K562 (cell line): ENCODE results near the gene MRPL11. TPM values are rescaled to one million over a fixed set of nuclear protein-coding genes. Genes with fewer than 3 reads are reported as not detected.

ENCODE experiments used
- CHD4 ChIP-seq: fragments of 200-600 bp; sonication (generic); IDR thresholded peaks from 3 replicates; pipeline ENCODE4 v1.6.1; 2012; ENCODE audit warnings: low read depth, mild to moderate bottlenecking, mixed read lengths, low read length, inconsistent platforms; ENCODE audit not compliant: insufficient read depth, insufficient replicate concordance, poor library complexity, severe bottlenecking
- FOXA3 ChIP-seq, 2 experiments: fragments of 450-650 bp in 1 of 2; sonication (generic) in 1 of 2; formaldehyde crosslinking; IDR thresholded peaks in 1 of 2; conservative IDR thresholded peaks in 1 of 2; 2 replicates each; pipeline versions ENCODE4 v1.4.0 to v1.8.0; 2020 to 2022; ENCODE audit warnings: mild to moderate bottlenecking in 2 of 2, missing genetic modification reagents in 1 of 2
- IFI16 ChIP-seq: fragments of 250-450 bp; sonication (Bioruptor Pico); IDR thresholded peaks from 2 replicates; pipeline ENCODE4 v2.1.2; 2022; ENCODE audit warnings: mild to moderate bottlenecking, inconsistent platforms
- MAZ ChIP-seq, 2 experiments: fragments of 450-650 bp in 1 of 2; sonication (generic) in 1 of 2; formaldehyde crosslinking; IDR thresholded peaks in 1 of 2; conservative IDR thresholded peaks in 1 of 2; 2 replicates each; pipeline versions ENCODE4 v1.4.0 to v1.5.0; 2020; ENCODE audit warnings: mild to moderate bottlenecking in 1 of 2, missing genetic modification reagents in 1 of 2
- MEIS2 ChIP-seq: fragments of 450-650 bp; IDR thresholded peaks from 2 replicates; pipeline ENCODE4 v1.6.1; 2014; ENCODE audit warnings: mild to moderate bottlenecking; ENCODE audit not compliant: partially characterized antibody
- MTA2 ChIP-seq: fragments of 450-650 bp; IDR thresholded peaks from 2 replicates; pipeline ENCODE4 v1.6.1; 2016; ENCODE audit warnings: low read depth
- PHTF2 ChIP-seq: fragments of 250-450 bp; sonication (Bioruptor Pico); IDR thresholded peaks from 2 replicates; pipeline ENCODE4 v1.5.0; 2021; ENCODE audit warnings: mild to moderate bottlenecking
- PURB ChIP-seq: sonication (generic); formaldehyde crosslinking; IDR thresholded peaks from 2 replicates; pipeline ENCODE4 v1.9.0; 2021; ENCODE audit warnings: low read depth, mild to moderate bottlenecking, missing genetic modification reagents
- RBM39 ChIP-seq: fragments of 200-400 bp; formaldehyde crosslinking; optimal IDR thresholded peaks from 2 replicates; pipeline ENCODE3; 2018; ENCODE audit warnings: low read depth, low read length
- TARDBP ChIP-seq: fragments of 450-650 bp; IDR thresholded peaks from 2 replicates; pipeline ENCODE4 v1.6.1; 2016
- U2AF1 ChIP-seq: fragments of 200-400 bp; formaldehyde crosslinking; optimal IDR thresholded peaks from 2 replicates; pipeline ENCODE3; 2017; ENCODE audit warnings: mild to moderate bottlenecking, low read depth, low read length, moderate library complexity
- ZC3H11A ChIP-seq: IDR thresholded peaks from 2 replicates; pipeline ENCODE4 v1.6.1; 2012; ENCODE audit warnings: low read depth, low read length, improper control_type of control experiment
- ZNF764 ChIP-seq: fragments of 250-450 bp; sonication (Bioruptor Pico); IDR thresholded peaks from 2 replicates; pipeline ENCODE4 v1.4.0; 2020; ENCODE audit warnings: low read depth, mild to moderate bottlenecking, moderate library complexity
- ZNF785 ChIP-seq: fragments of 250-450 bp; sonication (Bioruptor Pico); IDR thresholded peaks from 2 replicates; pipeline ENCODE4 v1.4.0; 2020; ENCODE audit warnings: mild to moderate bottlenecking
- ZNF79 ChIP-seq: fragments of 250-450 bp; sonication (Bioruptor Pico); IDR thresholded peaks from 2 replicates; pipeline ENCODE4 v1.4.0; 2020; ENCODE audit warnings: low read depth, mild to moderate bottlenecking, moderate library complexity
- polyA plus RNA-seq, 8 experiments: library from polyadenylated mRNA; depleted of rRNA in 4 of 8; stranded (reverse) in 5 of 8; unstranded in 3 of 8; fragments of >200 nt; fragmentation: Nextera tagmentation in 2 of 8; fragmentation: Illumina TruSeq in 1 of 8; extraction: Ambion mirVana in 2 of 8; extraction: Trizol in 1 of 8; gene quantifications; 2 replicates each; pipeline versions ENCODE4 v1.2.1 to v1.2.3, GENCODE V29; 2011 to 2014; ENCODE audit warnings: inconsistent platforms in 1 of 8, missing spikeins in 1 of 8
- total RNA-seq, 7 experiments: library from RNA; depleted of rRNA in 6 of 7; stranded (reverse); fragments of >200 nt in 6 of 7; fragmentation: Illumina TruSeq in 2 of 7; extraction: Trizol in 2 of 7; gene quantifications; 2 replicates each; pipeline versions ENCODE4 v1.2.1 to v1.2.3, GENCODE V29; 2011 to 2021; ENCODE audit warnings: low replicate concordance in 1 of 7
- TF ChIP-seq, protein P1 (sequence below): fragments of 250-450 bp; sonication (Bioruptor Pico); IDR thresholded peaks from 2 replicates; pipeline ENCODE4 v1.4.0; 2020; ENCODE audit warnings: mild to moderate bottlenecking, moderate library complexity
- TF ChIP-seq, protein P2 (sequence below): sonication (generic); formaldehyde crosslinking; IDR thresholded peaks from 2 replicates; pipeline ENCODE4 v1.8.0; 2023; ENCODE audit warnings: missing genetic modification reagents, mild to moderate bottlenecking, borderline replicate concordance
- TF ChIP-seq, protein P3 (sequence below): fragments of 150-350 bp; conservative IDR thresholded peaks from 2 replicates; pipeline ENCODE4 v1.6.1; 2014; ENCODE audit warnings: low read length

MRPL11 gene
- total and polyA plus RNA-seq, 9 of the 15 experiments (the other 6 are each of a cell fraction or from before 2014, with no cell fraction given), result 33.0 to 173 (median 91.9) TPM

DNA sequence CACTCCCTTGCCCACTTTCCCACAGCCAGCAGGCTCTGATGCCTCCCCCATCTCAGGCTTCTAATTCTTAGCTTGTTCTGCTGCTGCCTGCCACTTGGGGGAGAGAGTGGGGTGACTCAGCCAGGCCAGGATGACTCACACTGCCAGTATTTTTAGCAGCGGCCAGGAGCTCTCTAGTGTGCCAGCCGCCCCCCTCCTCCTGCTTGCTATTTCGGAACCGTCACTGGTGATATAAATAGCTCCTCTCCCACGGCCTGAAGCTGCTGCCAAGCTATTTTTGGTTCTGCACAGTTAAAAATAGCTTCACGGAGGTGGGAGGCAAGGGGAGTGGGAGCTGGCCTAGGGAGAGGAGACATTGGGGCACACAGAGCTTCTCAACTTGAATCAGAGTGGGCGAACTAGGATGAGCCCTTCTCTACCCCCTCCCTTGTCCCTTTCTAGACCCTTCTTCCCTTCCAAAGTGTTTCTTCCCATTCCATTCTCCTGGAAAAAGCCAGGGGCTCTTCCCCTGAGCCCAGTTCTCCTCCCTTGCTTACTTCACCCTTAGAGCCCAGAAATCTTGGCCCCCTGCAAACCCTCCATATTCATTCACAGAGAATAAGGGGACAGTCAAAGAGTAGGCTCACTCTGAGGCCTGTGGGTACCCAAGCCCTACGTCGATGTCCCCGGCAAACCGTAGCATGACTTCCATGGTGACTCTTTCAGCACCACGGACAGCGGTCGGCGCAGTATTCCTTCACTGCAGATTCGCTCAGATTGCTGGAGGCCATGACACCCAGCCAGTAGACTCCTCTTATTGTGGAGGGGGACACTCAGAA, 20.3 kb downstream of the MRPL11 start (continued):
- TF ChIP-seq ZNF79 (CRISPR knock-in tag) (no peak), MAZ (CRISPR knock-in tag; conservative IDR thresholded peaks at IDR 0.05 in 1 of 2, IDR thresholded peaks at IDR 0.05 in 1 of 2) (0 out of 4 replicates have a peak, but pooled peaks of 1 of the 2 experiments have one; percentile 21), PHTF2 (no peak), PURB (CRISPR knock-in tag) (no peak), TARDBP (no peak), ZNF764 (CRISPR knock-in tag) (no peak), ZNF785 (CRISPR knock-in tag) (no peak), RBM39 (no peak), ZC3H11A (no peak), MTA2 (no peak), FOXA3 (CRISPR knock-in tag; conservative IDR thresholded peaks at IDR 0.05 in 1 of 2, IDR thresholded peaks at IDR 0.05 in 1 of 2) (peak in 1 of 2 experiments; percentile 62; a peak in 1 of 4 replicates), IFI16 (no peak), CHD4 (no peak), MEIS2 (no peak), U2AF1 (no peak)
- TF ChIP-seq, protein P1, sequence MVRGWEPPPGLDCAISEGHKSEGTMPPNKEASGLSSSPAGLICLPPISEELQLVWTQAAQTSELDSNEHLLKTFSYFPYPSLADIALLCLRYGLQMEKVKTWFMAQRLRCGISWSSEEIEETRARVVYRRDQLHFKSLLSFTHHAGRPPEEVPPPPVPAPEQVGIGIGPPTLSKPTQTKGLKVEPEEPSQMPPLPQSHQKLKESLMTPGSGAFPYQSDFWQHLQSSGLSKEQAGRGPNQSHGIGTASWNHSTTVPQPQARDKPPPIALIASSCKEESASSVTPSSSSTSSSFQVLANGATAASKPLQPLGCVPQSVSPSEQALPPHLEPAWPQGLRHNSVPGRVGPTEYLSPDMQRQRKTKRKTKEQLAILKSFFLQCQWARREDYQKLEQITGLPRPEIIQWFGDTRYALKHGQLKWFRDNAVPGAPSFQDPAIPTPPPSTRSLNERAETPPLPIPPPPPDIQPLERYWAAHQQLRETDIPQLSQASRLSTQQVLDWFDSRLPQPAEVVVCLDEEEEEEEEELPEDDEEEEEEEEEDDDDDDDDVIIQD (CRISPR knock-in tag), result no peak
- TF ChIP-seq, protein P2, sequence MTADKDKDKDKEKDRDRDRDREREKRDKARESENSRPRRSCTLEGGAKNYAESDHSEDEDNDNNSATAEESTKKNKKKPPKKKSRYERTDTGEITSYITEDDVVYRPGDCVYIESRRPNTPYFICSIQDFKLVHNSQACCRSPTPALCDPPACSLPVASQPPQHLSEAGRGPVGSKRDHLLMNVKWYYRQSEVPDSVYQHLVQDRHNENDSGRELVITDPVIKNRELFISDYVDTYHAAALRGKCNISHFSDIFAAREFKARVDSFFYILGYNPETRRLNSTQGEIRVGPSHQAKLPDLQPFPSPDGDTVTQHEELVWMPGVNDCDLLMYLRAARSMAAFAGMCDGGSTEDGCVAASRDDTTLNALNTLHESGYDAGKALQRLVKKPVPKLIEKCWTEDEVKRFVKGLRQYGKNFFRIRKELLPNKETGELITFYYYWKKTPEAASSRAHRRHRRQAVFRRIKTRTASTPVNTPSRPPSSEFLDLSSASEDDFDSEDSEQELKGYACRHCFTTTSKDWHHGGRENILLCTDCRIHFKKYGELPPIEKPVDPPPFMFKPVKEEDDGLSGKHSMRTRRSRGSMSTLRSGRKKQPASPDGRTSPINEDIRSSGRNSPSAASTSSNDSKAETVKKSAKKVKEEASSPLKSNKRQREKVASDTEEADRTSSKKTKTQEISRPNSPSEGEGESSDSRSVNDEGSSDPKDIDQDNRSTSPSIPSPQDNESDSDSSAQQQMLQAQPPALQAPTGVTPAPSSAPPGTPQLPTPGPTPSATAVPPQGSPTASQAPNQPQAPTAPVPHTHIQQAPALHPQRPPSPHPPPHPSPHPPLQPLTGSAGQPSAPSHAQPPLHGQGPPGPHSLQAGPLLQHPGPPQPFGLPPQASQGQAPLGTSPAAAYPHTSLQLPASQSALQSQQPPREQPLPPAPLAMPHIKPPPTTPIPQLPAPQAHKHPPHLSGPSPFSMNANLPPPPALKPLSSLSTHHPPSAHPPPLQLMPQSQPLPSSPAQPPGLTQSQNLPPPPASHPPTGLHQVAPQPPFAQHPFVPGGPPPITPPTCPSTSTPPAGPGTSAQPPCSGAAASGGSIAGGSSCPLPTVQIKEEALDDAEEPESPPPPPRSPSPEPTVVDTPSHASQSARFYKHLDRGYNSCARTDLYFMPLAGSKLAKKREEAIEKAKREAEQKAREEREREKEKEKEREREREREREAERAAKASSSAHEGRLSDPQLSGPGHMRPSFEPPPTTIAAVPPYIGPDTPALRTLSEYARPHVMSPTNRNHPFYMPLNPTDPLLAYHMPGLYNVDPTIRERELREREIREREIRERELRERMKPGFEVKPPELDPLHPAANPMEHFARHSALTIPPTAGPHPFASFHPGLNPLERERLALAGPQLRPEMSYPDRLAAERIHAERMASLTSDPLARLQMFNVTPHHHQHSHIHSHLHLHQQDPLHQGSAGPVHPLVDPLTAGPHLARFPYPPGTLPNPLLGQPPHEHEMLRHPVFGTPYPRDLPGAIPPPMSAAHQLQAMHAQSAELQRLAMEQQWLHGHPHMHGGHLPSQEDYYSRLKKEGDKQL (CRISPR knock-in tag), result peak; percentile 44; the same call in 1 of the 2 replicates
- TF ChIP-seq, protein P3, sequence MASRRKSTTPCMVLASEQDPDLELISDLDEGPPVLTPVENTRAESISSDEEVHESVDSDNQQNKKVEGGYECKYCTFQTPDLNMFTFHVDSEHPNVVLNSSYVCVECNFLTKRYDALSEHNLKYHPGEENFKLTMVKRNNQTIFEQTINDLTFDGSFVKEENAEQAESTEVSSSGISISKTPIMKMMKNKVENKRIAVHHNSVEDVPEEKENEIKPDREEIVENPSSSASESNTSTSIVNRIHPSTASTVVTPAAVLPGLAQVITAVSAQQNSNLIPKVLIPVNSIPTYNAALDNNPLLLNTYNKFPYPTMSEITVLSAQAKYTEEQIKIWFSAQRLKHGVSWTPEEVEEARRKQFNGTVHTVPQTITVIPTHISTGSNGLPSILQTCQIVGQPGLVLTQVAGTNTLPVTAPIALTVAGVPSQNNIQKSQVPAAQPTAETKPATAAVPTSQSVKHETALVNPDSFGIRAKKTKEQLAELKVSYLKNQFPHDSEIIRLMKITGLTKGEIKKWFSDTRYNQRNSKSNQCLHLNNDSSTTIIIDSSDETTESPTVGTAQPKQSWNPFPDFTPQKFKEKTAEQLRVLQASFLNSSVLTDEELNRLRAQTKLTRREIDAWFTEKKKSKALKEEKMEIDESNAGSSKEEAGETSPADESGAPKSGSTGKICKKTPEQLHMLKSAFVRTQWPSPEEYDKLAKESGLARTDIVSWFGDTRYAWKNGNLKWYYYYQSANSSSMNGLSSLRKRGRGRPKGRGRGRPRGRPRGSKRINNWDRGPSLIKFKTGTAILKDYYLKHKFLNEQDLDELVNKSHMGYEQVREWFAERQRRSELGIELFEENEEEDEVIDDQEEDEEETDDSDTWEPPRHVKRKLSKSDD, result no peak
